IPS-20b (cell line): ENCODE data around the gene SPOCK3.
"Not testable (repeated sequence)": the region's sequence is repeated elsewhere in the genome, so short reads cannot be mapped to it uniquely, and the experiment has no call there.

Source experiments
- H3K27ac ChIP-seq: one replicate; pipeline ENCODE4 v1.5.1; 2013; ENCODE audit warnings: low read length
- H3K27me3 ChIP-seq: 2 replicates; pipeline ENCODE4 v1.6.1; 2013; ENCODE audit warnings: mild to moderate bottlenecking, low read length, inconsistent platforms; ENCODE audit not compliant: insufficient read depth
- H3K36me3 ChIP-seq: 2 replicates; pipeline ENCODE4 v1.6.1; 2013; ENCODE audit warnings: low read depth, mild to moderate bottlenecking, inconsistent platforms, low read length, moderate library complexity; ENCODE audit not compliant: insufficient read depth
- H3K4me1 ChIP-seq: 2 replicates; pipeline ENCODE4 v1.6.1; 2013; ENCODE audit warnings: mild to moderate bottlenecking, control low read depth, inconsistent platforms, low read length, moderate library complexity; ENCODE audit not compliant: insufficient read depth
- H3K4me3 ChIP-seq: 2 replicates; pipeline ENCODE4 v1.5.1; 2013; ENCODE audit warnings: mild to moderate bottlenecking, low read length, inconsistent platforms
- H3K9ac ChIP-seq: 2 replicates; pipeline ENCODE4 v1.6.1; 2013; ENCODE audit warnings: low read depth, mild to moderate bottlenecking, inconsistent platforms, low read length, moderate library complexity
- H3K9me3 ChIP-seq: 2 replicates; pipeline ENCODE4 v1.6.1; 2013; ENCODE audit warnings: mild to moderate bottlenecking, low read depth, low read length, inconsistent platforms; ENCODE audit not compliant: insufficient read depth

The SPOCK3 gene

DNA sequence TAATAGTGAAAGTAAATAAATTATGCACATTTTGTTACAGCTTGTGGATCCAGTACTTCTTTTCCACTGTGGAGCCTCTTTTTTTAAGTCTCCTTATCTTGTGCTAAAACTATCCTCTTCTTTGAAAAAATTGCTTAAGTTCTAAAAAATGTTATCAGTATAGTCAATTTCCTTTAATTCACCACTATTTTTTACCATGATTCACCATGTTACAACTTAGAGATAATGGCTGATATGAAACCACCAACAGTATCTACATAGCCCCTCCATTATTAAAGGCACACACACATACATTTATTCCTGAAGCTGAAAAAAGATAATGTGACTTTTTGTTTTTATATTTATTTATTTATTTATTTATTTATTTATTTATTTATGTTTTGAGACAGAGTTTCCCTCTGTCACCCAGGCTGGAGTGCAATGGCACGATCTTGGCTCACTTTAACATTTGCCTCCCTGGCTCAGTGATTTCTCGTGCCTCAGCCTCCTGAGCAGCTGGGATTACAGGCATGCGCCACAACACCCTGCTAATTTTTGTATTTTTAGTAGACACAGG is 243.2 kb downstream of the SPOCK3 start:
- Histone ChIP-seq H3K4me3 (no peak overlapping the region), H3K4me1 (no peaks in the 10 kb centered on the region), H3K27me3 (no peaks in the 10 kb centered on the region), H3K27ac (no peak overlapping the region), H3K9ac (no peak overlapping the region), H3K9me3 (no peaks in the 10 kb centered on the region), H3K36me3 (no peaks in the 10 kb centered on the region)

DNA sequence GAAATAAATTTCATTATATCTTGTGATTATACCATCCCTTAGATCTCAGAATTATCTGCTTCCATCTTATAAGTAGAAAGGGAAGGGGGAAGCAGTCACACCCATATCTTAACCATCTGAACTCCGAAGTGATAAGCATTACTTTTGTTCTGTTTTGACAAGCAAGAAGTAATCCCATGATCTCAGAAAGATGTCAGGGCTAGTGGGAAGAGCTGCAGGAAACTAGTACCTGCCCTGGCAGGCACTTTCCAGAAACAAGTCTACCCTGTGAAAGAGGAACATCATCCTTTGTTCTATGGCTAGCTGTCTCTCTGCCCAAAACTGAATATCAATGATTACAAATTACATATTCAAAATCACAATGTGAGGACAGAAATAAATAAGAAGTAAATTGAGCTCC is 244.4 kb downstream of the SPOCK3 start:
- Histone ChIP-seq H3K9me3 (no peaks in the 10 kb centered on the region), H3K27me3 (no peaks in the 10 kb centered on the region), H3K27ac (no peak overlapping the region), H3K9ac (no peak overlapping the region), H3K36me3 (no peaks in the 10 kb centered on the region), H3K4me3 (no peak overlapping the region), H3K4me1 (no peaks in the 10 kb centered on the region)

DNA sequence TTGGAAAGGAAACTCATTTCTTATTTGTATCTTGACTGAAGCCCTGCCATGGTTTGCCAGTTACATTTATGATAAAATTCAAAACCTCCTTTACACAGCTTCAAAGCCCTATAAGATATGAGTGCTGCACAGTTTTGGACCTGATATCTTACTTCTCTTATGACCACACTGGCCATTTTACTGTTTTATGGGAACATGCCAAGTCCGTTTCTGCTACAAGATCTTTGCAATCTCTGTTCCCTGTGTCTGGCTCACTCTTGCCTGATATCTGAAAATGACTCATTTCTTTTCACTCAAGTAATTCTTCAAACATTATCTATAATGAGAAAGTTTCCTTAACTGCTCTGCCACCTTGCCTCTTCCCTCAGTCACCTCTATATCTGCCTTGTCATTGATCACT is 247.3 kb downstream of the SPOCK3 start:
- H3K27ac ChIP-seq, result no peak overlapping the region
- H3K27me3 ChIP-seq, result no peaks in the 10 kb centered on the region
- H3K9me3 ChIP-seq, result no peaks in the 10 kb centered on the region
- no peaks in the 10 kb centered on the region for H3K4me1 ChIP-seq
- H3K9ac ChIP-seq, result no peak overlapping the region
- H3K4me3 ChIP-seq, result no peak overlapping the region
- no peaks in the 10 kb centered on the region for H3K36me3 ChIP-seq

DNA sequence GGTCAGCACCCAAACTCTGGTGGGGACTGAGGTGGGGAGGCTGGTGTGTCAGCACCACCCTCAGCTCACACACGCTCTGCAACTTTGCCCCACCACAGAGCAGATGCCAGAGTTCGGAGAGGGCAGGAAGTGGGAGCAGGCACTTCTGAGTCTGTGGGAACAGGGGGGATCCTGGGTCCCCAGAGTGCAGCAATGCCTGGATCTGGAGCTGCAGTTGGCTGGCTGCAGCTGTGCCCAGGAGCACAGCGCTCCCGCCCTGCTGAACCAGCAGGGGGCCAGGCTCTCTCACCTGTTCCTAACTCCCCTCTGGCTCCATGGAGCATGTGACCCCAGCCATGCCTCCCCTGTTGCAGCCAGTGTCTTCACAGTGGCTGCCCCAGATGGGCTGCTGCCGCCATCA is 252.4 kb downstream of the SPOCK3 start:
- Histone ChIP-seq H3K4me1 (no peaks in the 10 kb centered on the region), H3K27me3 (no peaks in the 10 kb centered on the region), H3K27ac (no peak overlapping the region), H3K9ac (no peak overlapping the region), H3K36me3 (no peaks in the 10 kb centered on the region), H3K9me3 (0 out of 2 replicates have a peak, but pooled peaks cover 5% of the 10 kb centered on the region), H3K4me3 (no peak overlapping the region)

DNA sequence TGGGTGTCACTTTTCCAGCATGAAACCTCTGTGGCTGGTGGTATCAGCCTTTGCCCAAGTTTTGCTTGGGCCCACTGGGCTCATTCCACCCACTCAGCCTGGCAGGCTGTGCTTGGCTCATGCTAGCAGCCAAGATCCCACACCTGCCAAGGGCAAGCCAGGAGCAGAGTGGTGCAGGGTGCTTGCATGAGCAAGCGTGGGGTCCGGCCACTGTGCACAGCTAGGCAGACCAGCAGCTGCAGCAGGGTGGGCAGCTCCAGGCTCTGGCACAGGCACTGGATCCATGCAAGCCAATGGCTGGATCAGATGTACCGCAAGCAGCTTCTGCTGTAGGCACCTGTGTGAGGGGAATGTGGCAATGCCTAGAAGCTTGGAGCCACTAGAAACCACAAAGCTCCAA is 253.9 kb downstream of the SPOCK3 start:
- Histone ChIP-seq H3K9me3 (0 out of 2 replicates have a peak, but pooled peaks cover 5% of the 10 kb centered on the region), H3K4me3 (no peak overlapping the region), H3K9ac (no peak overlapping the region), H3K27me3 (no peaks in the 10 kb centered on the region), H3K4me1 (no peaks in the 10 kb centered on the region), H3K27ac (no peak overlapping the region), H3K36me3 (no peaks in the 10 kb centered on the region)

DNA sequence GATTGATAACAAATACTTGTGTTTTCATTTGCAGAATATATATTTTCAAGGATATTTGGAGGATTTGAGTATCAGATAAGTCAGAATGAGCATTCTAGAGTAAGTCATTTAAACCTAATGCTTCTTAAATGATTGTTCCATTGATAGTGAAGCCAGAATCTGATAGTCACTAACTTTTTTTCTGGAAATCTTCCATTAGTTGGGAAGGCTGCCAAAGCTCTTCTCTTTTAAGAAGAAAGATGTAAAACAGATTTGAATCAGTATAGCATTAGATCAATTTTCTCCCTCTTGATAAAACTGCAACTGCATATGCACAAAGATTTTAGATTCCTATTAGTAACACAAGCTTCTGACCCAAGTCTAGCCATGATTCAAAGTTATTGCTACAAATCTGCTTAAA is 256.7 kb downstream of the SPOCK3 start:
- no peaks in the 10 kb centered on the region for H3K27me3 ChIP-seq
- H3K27ac ChIP-seq, result no peak overlapping the region
- no peaks in the 10 kb centered on the region for H3K4me1 ChIP-seq
- H3K4me3 ChIP-seq, result no peak overlapping the region
- 0 out of 2 replicates have a peak, but pooled peaks cover 5% of the 10 kb centered on the region for H3K9me3 ChIP-seq
- no peak overlapping the region for H3K9ac ChIP-seq
- no peaks in the 10 kb centered on the region for H3K36me3 ChIP-seq

DNA sequence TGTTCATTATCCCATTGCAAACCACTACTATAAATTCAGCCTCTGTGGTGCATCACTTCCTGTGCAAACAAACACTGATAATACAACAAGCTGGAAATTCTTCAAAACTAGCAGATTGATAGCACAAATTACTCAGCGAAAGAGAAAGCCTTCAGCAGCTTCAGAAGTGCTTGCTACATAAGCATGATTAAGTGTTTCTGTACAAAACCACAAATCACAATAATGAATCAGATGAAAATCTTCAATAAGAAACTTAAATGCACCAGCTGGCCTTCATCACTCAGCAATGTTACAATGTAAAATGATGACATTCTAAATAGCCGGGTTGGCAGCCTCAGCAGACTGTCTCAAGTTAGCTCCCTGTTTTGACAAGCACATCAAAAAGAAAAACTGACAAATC is 262.2 kb downstream of the SPOCK3 start:
- no peak overlapping the region for H3K4me3 ChIP-seq
- H3K36me3 ChIP-seq, result no peaks in the 10 kb centered on the region
- peaks cover 26% of the 10 kb centered on the region for H3K9me3 ChIP-seq
- no peaks in the 10 kb centered on the region for H3K4me1 ChIP-seq
- no peak overlapping the region for H3K27ac ChIP-seq
- H3K27me3 ChIP-seq, result no peaks in the 10 kb centered on the region
- H3K9ac ChIP-seq, result no peak overlapping the region

DNA sequence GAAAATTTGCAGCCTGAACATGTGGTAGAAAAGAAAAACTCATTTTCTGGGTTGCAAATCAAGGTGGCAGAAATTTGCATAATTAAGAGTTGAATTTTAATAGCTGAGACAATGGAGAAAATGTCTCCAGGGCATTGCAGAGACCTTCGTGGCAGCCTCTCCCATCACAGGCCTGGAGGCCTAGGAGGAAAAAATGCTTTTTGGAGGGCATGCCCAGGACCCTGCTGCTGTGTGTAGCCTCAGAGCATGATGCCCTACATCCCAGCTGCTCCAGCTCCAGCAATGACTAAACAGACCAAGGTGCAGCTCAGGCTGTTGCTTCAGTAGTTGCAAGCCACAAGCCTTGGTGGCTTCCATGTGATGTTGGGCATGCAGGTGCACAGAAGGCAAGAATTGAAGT is 266.1 kb downstream of the SPOCK3 start:
- not testable (repeated sequence) for H3K27me3 ChIP-seq, H3K27ac ChIP-seq, H3K4me3 ChIP-seq, H3K9ac ChIP-seq, H3K4me1 ChIP-seq, H3K36me3 ChIP-seq
- H3K9me3 ChIP-seq, result peaks cover 29% of the 10 kb centered on the region

DNA sequence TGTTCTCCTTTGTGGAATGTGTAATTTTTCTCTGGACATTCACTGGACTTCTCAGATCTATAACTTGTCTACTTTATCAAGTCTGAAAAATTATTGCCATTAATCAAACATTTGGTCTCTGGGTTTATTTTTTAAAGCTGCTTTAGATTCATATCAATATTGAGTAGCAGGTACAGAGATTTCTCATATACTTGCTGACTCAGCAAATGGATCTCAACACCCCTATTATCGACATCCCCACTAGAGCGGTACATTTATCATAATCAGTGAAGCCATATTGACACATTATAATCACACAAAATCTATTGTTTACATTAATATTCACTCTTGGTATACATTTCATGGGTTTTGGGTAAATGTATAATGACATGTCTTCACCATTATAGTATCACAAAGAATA is 268.7 kb downstream of the SPOCK3 start:
- H3K27me3 ChIP-seq, result no peaks in the 10 kb centered on the region
- no peak overlapping the region for H3K4me3 ChIP-seq
- H3K4me1 ChIP-seq, result no peaks in the 10 kb centered on the region
- H3K36me3 ChIP-seq, result no peaks in the 10 kb centered on the region
- no peak overlapping the region for H3K9ac ChIP-seq
- H3K9me3 ChIP-seq, result peaks cover 29% of the 10 kb centered on the region
- H3K27ac ChIP-seq, result no peak overlapping the region

DNA sequence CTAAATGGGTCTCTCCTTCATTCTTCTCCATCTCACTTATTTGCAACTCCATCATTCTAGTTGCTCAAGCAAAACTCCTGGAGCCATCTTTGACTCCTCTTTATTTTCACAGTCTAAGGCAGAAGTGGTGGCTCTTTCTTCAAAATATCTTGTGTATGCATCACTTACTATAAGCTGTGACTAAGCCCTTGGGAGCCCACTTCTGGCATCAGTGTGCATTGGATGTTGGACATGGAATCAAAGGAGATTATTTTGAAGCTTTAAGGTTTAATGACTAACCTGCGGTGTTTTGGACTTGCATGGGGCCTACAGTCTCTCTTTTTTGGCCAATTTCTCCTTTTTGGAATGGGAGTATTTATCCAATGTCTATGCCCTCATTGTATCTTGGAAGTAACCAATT is 276.8 kb downstream of the SPOCK3 start:
- Histone ChIP-seq H3K36me3 (no peaks in the 10 kb centered on the region), H3K4me1 (no peaks in the 10 kb centered on the region), H3K9ac (no peak overlapping the region), H3K27ac (no peak overlapping the region), H3K4me3 (no peak overlapping the region), H3K27me3 (no peaks in the 10 kb centered on the region), H3K9me3 (no peaks in the 10 kb centered on the region; the same call in 1 of the 2 replicates)

DNA sequence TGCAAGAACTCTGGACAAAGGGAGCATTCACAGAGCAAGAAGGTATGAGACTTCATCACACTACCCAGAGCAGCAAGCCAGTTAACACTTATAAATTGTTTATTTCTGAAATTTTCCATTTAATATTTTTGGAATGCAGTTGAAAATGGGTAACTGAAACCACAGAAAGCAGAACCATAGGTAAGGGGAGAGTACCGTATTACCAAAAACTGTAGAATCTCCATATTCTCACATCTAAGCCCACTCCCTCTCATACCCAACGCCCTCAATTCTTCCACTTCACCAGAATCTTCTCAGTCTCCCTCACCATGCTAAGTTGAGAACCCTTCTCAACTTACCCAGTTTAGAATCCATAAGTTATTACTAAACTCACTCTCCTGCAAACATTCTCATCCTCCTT is 277.8 kb downstream of the SPOCK3 start:
- no peaks in the 10 kb centered on the region for H3K36me3 ChIP-seq
- no peaks in the 10 kb centered on the region for H3K4me1 ChIP-seq
- H3K9ac ChIP-seq, result no peak overlapping the region
- H3K4me3 ChIP-seq, result no peak overlapping the region
- no peak overlapping the region for H3K27ac ChIP-seq
- no peaks in the 10 kb centered on the region for H3K27me3 ChIP-seq
- H3K9me3 ChIP-seq, result no peaks in the 10 kb centered on the region; the same call in 1 of the 2 replicates

DNA sequence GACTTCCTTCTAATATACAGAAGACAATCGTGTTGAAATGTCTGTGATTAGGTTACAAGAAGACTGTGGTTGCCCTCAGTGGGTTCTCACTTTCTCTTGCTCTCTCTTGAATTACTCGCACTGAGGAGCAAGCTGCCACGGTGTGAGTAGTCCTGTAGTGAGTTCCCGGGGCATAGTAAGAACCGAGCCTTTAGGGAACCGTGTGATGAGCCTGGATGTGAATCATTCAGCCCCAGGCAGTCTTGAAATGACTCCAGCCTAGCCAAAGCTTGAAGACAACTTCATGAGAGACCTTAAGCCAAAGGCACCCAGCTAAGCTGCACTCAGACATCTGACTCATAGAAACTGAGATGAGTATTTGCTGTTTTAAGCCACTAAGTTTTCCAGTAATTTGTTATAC is 292.7 kb downstream of the SPOCK3 start:
- Histone ChIP-seq H3K27me3 (no peaks in the 10 kb centered on the region), H3K9ac (no peak overlapping the region), H3K9me3 (no peaks in the 10 kb centered on the region), H3K4me3 (no peak overlapping the region), H3K36me3 (no peaks in the 10 kb centered on the region), H3K4me1 (no peaks in the 10 kb centered on the region), H3K27ac (no peak overlapping the region)
